SK-N-SH treated with all-trans-retinoic acid at 6 μM for 48 hours (cell line): ENCODE data around the gene MACF1.
A peak's percentile ranks its signal among the peaks of the same experiment; 100 is the strongest.

Experiments
- ATAC-seq: fragments of 200-7000 bp; cut with Tn5 transposase; 3 replicates; pipeline ENCODE4 v1.9.1; 2020; ENCODE audit warnings: mild to moderate bottlenecking, moderate library complexity
- BACH2 ChIP-seq: fragments of 250-450 bp; sonication (Bioruptor Pico); IDR thresholded peaks from 2 replicates; pipeline ENCODE4 v1.9.0; 2021; ENCODE audit warnings: mild to moderate bottlenecking, borderline replicate concordance
- CREB5 ChIP-seq: fragments of 250-450 bp; sonication (Bioruptor Pico); IDR thresholded peaks from 2 replicates; pipeline ENCODE4 v1.5.1; 2020; ENCODE audit warnings: low read depth, mild to moderate bottlenecking, moderate library complexity
- CSDC2 ChIP-seq: fragments of 250-450 bp; sonication (Bioruptor Pico); IDR thresholded peaks from 2 replicates; pipeline ENCODE4 v1.5.0; 2020; ENCODE audit warnings: mild to moderate bottlenecking, moderate library complexity
- CSRNP3 ChIP-seq: fragments of 250-450 bp; sonication (Bioruptor Pico); IDR thresholded peaks from 2 replicates; pipeline ENCODE4 v1.5.1; 2021; ENCODE audit warnings: mild to moderate bottlenecking, moderate library complexity
- ESRRG ChIP-seq: fragments of 250-450 bp; sonication (Bioruptor Pico); IDR thresholded peaks from 2 replicates; pipeline ENCODE4 v1.6.1; 2021; ENCODE audit warnings: mild to moderate bottlenecking
- GLIS3 ChIP-seq: fragments of 250-450 bp; sonication (Bioruptor Pico); IDR thresholded peaks from 2 replicates; pipeline ENCODE4 v1.5.0; 2020; ENCODE audit warnings: mild to moderate bottlenecking, moderate library complexity
- ISL1 ChIP-seq: fragments of 250-450 bp; sonication (Bioruptor Pico); IDR thresholded peaks from 2 replicates; pipeline ENCODE4 v2.1.2; 2022; ENCODE audit warnings: mild to moderate bottlenecking, moderate library complexity
- OSR1 ChIP-seq: fragments of 250-450 bp; sonication (Bioruptor Pico); IDR thresholded peaks from 2 replicates; pipeline ENCODE4 v1.8.0; 2022; ENCODE audit warnings: moderate library complexity, mild to moderate bottlenecking, inconsistent platforms
- PATZ1 ChIP-seq: fragments of 250-450 bp; sonication (Bioruptor Pico); IDR thresholded peaks from 2 replicates; pipeline ENCODE4 v1.8.0; 2020; ENCODE audit warnings: mild to moderate bottlenecking, moderate library complexity, borderline replicate concordance
- POU6F1 ChIP-seq: fragments of 250-450 bp; sonication (Bioruptor Pico); IDR thresholded peaks from 2 replicates; pipeline ENCODE4 v1.8.0; 2021; ENCODE audit warnings: low read depth, mild to moderate bottlenecking, moderate library complexity, borderline replicate concordance
- PPARA ChIP-seq: fragments of 250-450 bp; sonication (Bioruptor Pico); IDR thresholded peaks from 2 replicates; pipeline ENCODE4 v1.5.0; 2020; ENCODE audit warnings: mild to moderate bottlenecking, borderline replicate concordance
- RARB ChIP-seq: fragments of 250-450 bp; sonication (Bioruptor Pico); IDR thresholded peaks from 2 replicates; pipeline ENCODE4 v1.8.0; 2021; ENCODE audit warnings: mild to moderate bottlenecking, moderate library complexity
- TCF4 ChIP-seq: fragments of 250-450 bp; sonication (Bioruptor Pico); IDR thresholded peaks from 2 replicates; pipeline ENCODE4 v1.8.0; 2021; ENCODE audit warnings: mild to moderate bottlenecking, moderate library complexity, borderline replicate concordance
- TOX ChIP-seq: fragments of 250-450 bp; sonication (Bioruptor Pico); IDR thresholded peaks from 2 replicates; pipeline ENCODE4 v1.8.0; 2021; ENCODE audit warnings: mild to moderate bottlenecking, moderate library complexity, borderline replicate concordance
- TSHZ2 ChIP-seq: fragments of 250-450 bp; sonication (Bioruptor Pico); IDR thresholded peaks from 2 replicates; pipeline ENCODE4 v1.5.0; 2020; ENCODE audit warnings: mild to moderate bottlenecking, moderate library complexity
- ZC3H10 ChIP-seq: fragments of 250-450 bp; sonication (Bioruptor Pico); IDR thresholded peaks from 2 replicates; pipeline ENCODE4 v1.5.1; 2021; ENCODE audit warnings: mild to moderate bottlenecking, moderate library complexity
- ZNF565 ChIP-seq: fragments of 450-650 bp; formaldehyde crosslinking; conservative IDR thresholded peaks from 2 replicates; pipeline ENCODE4 v1.5.0; 2020; ENCODE audit warnings: low read depth, mild to moderate bottlenecking, moderate library complexity
- ZNF70 ChIP-seq: fragments of 450-650 bp; formaldehyde crosslinking; IDR thresholded peaks from 2 replicates; pipeline ENCODE4 v1.5.0; 2020; ENCODE audit warnings: mild to moderate bottlenecking, moderate library complexity

Gene MACF1

GRCh38 chr1:39416609-39417008 is 212.1 kb downstream of the MACF1 start:
- ATAC-seq, result no peak
- TF ChIP-seq CSRNP3 (CRISPR knock-in tag) (no peak), CREB5 (CRISPR knock-in tag) (no peak), OSR1 (CRISPR knock-in tag) (no peak), RARB (no peak), PATZ1 (no peak), POU6F1 (CRISPR knock-in tag) (no peak), PPARA (CRISPR knock-in tag) (no peak), TOX (CRISPR knock-in tag) (no peak), CSDC2 (CRISPR knock-in tag) (no peak)

GRCh38 chr1:39418236-39418635 is 213.7 kb downstream of the MACF1 start:
- ATAC-seq, result no peak
- TF ChIP-seq ZNF565 (CRISPR knock-in tag) (no peak), CSRNP3 (CRISPR knock-in tag) (no peak), RARB (no peak), ESRRG (no peak)
- TF ChIP-seq, all 23 proteins: peak for 0

- no peak for ATAC-seq
- TF ChIP-seq ZNF70 (no peak), ISL1 (CRISPR knock-in tag) (peak; percentile 50; the same call in 1 of the 2 replicates)
These were observed 216.0 kb downstream of the MACF1 start for GRCh38 chr1:39420493-39420892.

GRCh38 chr1:39422614-39423013 is 218.1 kb downstream of the MACF1 start:
- no peak for ATAC-seq
- no peak for TF ChIP-seq CSRNP3 (CRISPR knock-in tag)
- no peak for TF ChIP-seq ZC3H10
- TF ChIP-seq PPARA (CRISPR knock-in tag), result no peak
- no peak for TF ChIP-seq TSHZ2 (CRISPR knock-in tag)
- TF ChIP-seq BACH2 (CRISPR knock-in tag), result no peak
- TF ChIP-seq TOX (CRISPR knock-in tag), result no peak
- no peak for TF ChIP-seq ZNF70
- TF ChIP-seq ISL1 (CRISPR knock-in tag), result no peak
- TF ChIP-seq ESRRG, result no peak
- TF ChIP-seq GLIS3 (CRISPR knock-in tag), result no peak
- no peak for TF ChIP-seq POU6F1 (CRISPR knock-in tag)
- TF ChIP-seq CREB5 (CRISPR knock-in tag), result no peak
- TF ChIP-seq CSDC2 (CRISPR knock-in tag), result no peak
- TF ChIP-seq OSR1 (CRISPR knock-in tag), result no peak
- no peak for TF ChIP-seq TCF4 (CRISPR knock-in tag)
